ENCODE results near the gene TMEM242. TPM values are rescaled to one million over a fixed set of nuclear protein-coding genes. Genes with fewer than 3 reads are reported as not detected.
A peak's percentile ranks its signal among the peaks of the same experiment; 100 is the strongest.

Gene TMEM242
- total RNA-seq, 2 experiments from 2014 or later = 10.1 to 10.8 TPM

GRCh38 chr6:157246048-157246630, 77.2 kb downstream of the TMEM242 start:
- Mint-ChIP-seq H3K9me3 (peaks cover 4% of the 10 kb centered on the region), H3K4me1 (peaks cover 8% of the 10 kb centered on the region), H3K4me3 (no peak overlapping the region), H3K27me3 (peaks cover 23% of the 10 kb centered on the region), H3K27ac (no peak overlapping the region), H3K36me3 (ENCODE audit: low read depth) (peaks cover 9% of the 10 kb centered on the region)
- no peak for DNase-seq
- ChIA-PET CTCF (interaction anchor here (0.7 kb wide), 1 partner anchor 11 kb away, joined by 4 read pairs; no protein-coding TSS in a partner anchor), POLR2A (no interaction called here)

- CTCF ChIA-PET = interaction anchor here (0.7 kb wide), 1 partner anchor 10 kb away, joined by 4 read pairs; no protein-coding TSS in a partner anchor
- H3K4me3 Mint-ChIP-seq = no peak overlapping the region
- no peak for DNase-seq
- H3K9me3 Mint-ChIP-seq = peaks cover 4% of the 10 kb centered on the region
- no peak overlapping the region for H3K27ac Mint-ChIP-seq
- peaks cover 9% of the 10 kb centered on the region for H3K36me3 Mint-ChIP-seq (ENCODE audit: low read depth)
- peaks cover 23% of the 10 kb centered on the region for H3K27me3 Mint-ChIP-seq
- POLR2A ChIA-PET = interaction anchor here (1.1 kb wide), 1 partner anchor 29 kb away, joined by 3 read pairs; no protein-coding TSS in a partner anchor
- peaks cover 10% of the 10 kb centered on the region for H3K4me1 Mint-ChIP-seq
These were observed 77.9 kb downstream of the TMEM242 start for GRCh38 chr6:157245436-157245835.

- H3K4me3 Mint-ChIP-seq = no peak overlapping the region
- peaks cover 16% of the 10 kb centered on the region for H3K4me1 Mint-ChIP-seq
- POLR2A ChIA-PET = interaction anchor here (1.1 kb wide), 1 partner anchor 30 kb away, joined by 3 read pairs; no protein-coding TSS in a partner anchor
- H3K9me3 Mint-ChIP-seq = peaks cover 4% of the 10 kb centered on the region
- no peak for DNase-seq
- H3K36me3 Mint-ChIP-seq (ENCODE audit: low read depth) = peaks cover 9% of the 10 kb centered on the region
- peaks cover 20% of the 10 kb centered on the region for H3K27me3 Mint-ChIP-seq
- H3K27ac Mint-ChIP-seq = no peak overlapping the region
- CTCF ChIA-PET = no interaction called here
These were observed 78.5 kb downstream of the TMEM242 start for GRCh38 chr6:157244780-157245179.

- Mint-ChIP-seq H3K9me3 (peaks cover 4% of the 10 kb centered on the region), H3K36me3 (ENCODE audit: low read depth) (peaks cover 6% of the 10 kb centered on the region), H3K27me3 (peaks cover 22% of the 10 kb centered on the region), H3K27ac (no peak overlapping the region), H3K4me3 (no peak overlapping the region), H3K4me1 (peaks cover 16% of the 10 kb centered on the region)
- no peak for DNase-seq
- ChIA-PET CTCF (no interaction called here), POLR2A (interaction anchor here (1.2 kb wide), 1 partner anchor 20 kb away, joined by 3 read pairs; no protein-coding TSS in a partner anchor)
These were observed 79.1 kb downstream of the TMEM242 start for GRCh38 chr6:157244175-157244574.

- peaks cover 3% of the 10 kb centered on the region for H3K9me3 Mint-ChIP-seq
- peaks cover 26% of the 10 kb centered on the region for H3K27me3 Mint-ChIP-seq
- no peak overlapping the region for H3K27ac Mint-ChIP-seq
- H3K4me1 Mint-ChIP-seq = peaks cover 18% of the 10 kb centered on the region
- H3K4me3 Mint-ChIP-seq = no peak overlapping the region
- POLR2A ChIA-PET = no interaction called here
- no peaks in the 10 kb centered on the region for H3K36me3 Mint-ChIP-seq (ENCODE audit: low read depth)
- CTCF ChIA-PET = no interaction called here
- DNase-seq = no peak
These were observed 80.5 kb downstream of the TMEM242 start for GRCh38 chr6:157242791-157243190.

GRCh38 chr6:157240960-157241311, 82.4 kb downstream of the TMEM242 start:
- CTCF ChIA-PET = no interaction called here
- no peak for DNase-seq
- H3K4me3 Mint-ChIP-seq = no peak overlapping the region
- peaks cover 26% of the 10 kb centered on the region for H3K4me1 Mint-ChIP-seq
- H3K36me3 Mint-ChIP-seq (ENCODE audit: low read depth) = peaks cover 5% of the 10 kb centered on the region
- H3K27me3 Mint-ChIP-seq = peaks cover 35% of the 10 kb centered on the region
- POLR2A ChIA-PET = no interaction called here
- no peak overlapping the region for H3K27ac Mint-ChIP-seq
- peaks cover 3% of the 10 kb centered on the region for H3K9me3 Mint-ChIP-seq

GRCh38 chr6:157240059-157240959, 83.0 kb downstream of the TMEM242 start:
- Mint-ChIP-seq H3K4me3 (peak overlapping the region; percentile 67), H3K36me3 (ENCODE audit: low read depth) (peaks cover 8% of the 10 kb centered on the region), H3K27ac (no peak overlapping the region), H3K4me1 (peaks cover 31% of the 10 kb centered on the region), H3K9me3 (peaks cover 3% of the 10 kb centered on the region), H3K27me3 (peaks cover 40% of the 10 kb centered on the region)
- POLR2A ChIA-PET = no interaction called here
- DNase-seq = no peak
- CTCF ChIA-PET = no interaction called here

GRCh38 chr6:157239671-157240058, 83.7 kb downstream of the TMEM242 start:
- H3K36me3 Mint-ChIP-seq (ENCODE audit: low read depth) = peaks cover 8% of the 10 kb centered on the region
- DNase-seq = no peak
- peaks cover 3% of the 10 kb centered on the region for H3K9me3 Mint-ChIP-seq
- peaks cover 35% of the 10 kb centered on the region for H3K4me1 Mint-ChIP-seq
- H3K27ac Mint-ChIP-seq = no peak overlapping the region
- CTCF ChIA-PET = no interaction called here
- POLR2A ChIA-PET = no interaction called here
- no peak overlapping the region for H3K4me3 Mint-ChIP-seq
- H3K27me3 Mint-ChIP-seq = peaks cover 46% of the 10 kb centered on the region

Other genes with a start within 250 kb of the TMEM242 start
- 1 to 10 TPM; 8.1 to 8.7 TPM for gene ZDHHC14, start 57.7 kb upstream of the TMEM242 start, total RNA-seq

Measured in activated CD4-positive, alpha-beta memory T cell treated with anti-CD3 and anti-CD28 coated beads, Interleukin-2, amount 10 ng/mL, durations not matched to agents 7 days and 5 days (primary cell).